Heart left ventricle (tissue), 16 donors: ENCODE data around the gene ZNF256. TPM values are rescaled to one million over a fixed set of nuclear protein-coding genes. Genes with fewer than 3 reads are reported as not detected.

Experiments used
- ATAC-seq, 4 donors: fragments of 200-7000 bp; cut with Tn5 transposase; one replicate each; pipeline ENCODE4 v1.9.1; 2020 to 2022; ENCODE audit warnings: moderate library complexity in 4 of 4, mild to moderate bottlenecking in 3 of 4, moderate number of reproducible peaks in 1 of 4
- DNase-seq, 5 donors: peaks; one replicate each; pipeline ENCODE4 v3.0.0-alpha.2; 2020
- H3K27ac ChIP-seq, 12 donors: fragments of 200-600 bp; sonication (generic) in 4 of 12; one replicate each; pipeline versions ENCODE4 v1.5.0 to v1.8.0; 2016 to 2022; ENCODE audit warnings: mild to moderate bottlenecking in 2 of 12
- H3K27me3 ChIP-seq, 9 donors: fragments of 200-600 bp; sonication (generic) in 2 of 9; one replicate each; pipeline versions ENCODE4 v1.5.1 to v1.8.0; 2016 to 2022; ENCODE audit warnings: mild to moderate bottlenecking in 3 of 9
- H3K36me3 ChIP-seq, 9 donors: fragments of 200-600 bp; sonication (generic) in 2 of 9; one replicate each; pipeline versions ENCODE4 v1.5.0 to v1.8.0; 2018 to 2022; ENCODE audit warnings: mild to moderate bottlenecking in 2 of 9
- H3K4me1 ChIP-seq, 12 donors: fragments of 200-600 bp; sonication (generic) in 4 of 12; one replicate each; pipeline versions ENCODE4 v1.5.0 to v1.8.0; 2016 to 2022; ENCODE audit warnings: mild to moderate bottlenecking in 3 of 12
- H3K4me3 ChIP-seq, 12 donors: fragments of 200-600 bp; sonication (generic) in 4 of 12; one replicate each; pipeline versions ENCODE4 v1.5.0 to v1.8.0; 2017 to 2022; ENCODE audit warnings: mild to moderate bottlenecking in 9 of 12, moderate library complexity in 4 of 12
- H3K9me3 ChIP-seq, 12 donors: fragments of 200-600 bp; sonication (generic) in 4 of 12; one replicate each; pipeline versions ENCODE4 v1.5.0 to v1.8.0; 2016 to 2022; ENCODE audit warnings: mild to moderate bottlenecking in 1 of 12
- CTCF ChIP-seq, 12 donors: fragments of 200-600 bp; sonication (generic) in 4 of 12; IDR thresholded peaks; one replicate each; pipeline versions ENCODE4 v1.5.0 to v1.8.0; 2018 to 2022; ENCODE audit warnings: antibody characterized with exemption in 12 of 12, mild to moderate bottlenecking in 5 of 12
- POLR2A ChIP-seq, 2 donors: fragments of 450-650 bp; IDR thresholded peaks; one replicate each; pipeline ENCODE4 v1.6.1; 2017; ENCODE audit warnings: antibody characterized with exemption in 2 of 2, mild to moderate bottlenecking in 2 of 2, moderate library complexity in 2 of 2
- WGBS, 4 donors: extraction: QIAGEN DNeasy Blood & Tissue Kit in 2 of 4; methylation state at CpG; one replicate each; pipeline versions ENCODE4 v1.1.5 to v1.1.7; 2013 to 2018; 5-methylcytosine and 5-hydroxymethylcytosine counted together
- intact Hi-C, 10 donors: fragments of 100-400 bp; cut with DNase I; formaldehyde crosslinking; loops; one replicate each; pipeline versions ENCODE4 v1.11.1 to v1.14.2; 2022
- long read RNA-seq, 3 donors: library from polyadenylated mRNA; unstranded; transcript quantifications; one replicate each; pipeline ENCODE4 v2.0.0, GENCODE V29; 2020 to 2021
- polyA plus RNA-seq, 2 donors: library from polyadenylated mRNA; stranded (reverse); fragments of 200-250 nt; gene quantifications; one replicate each; pipeline ENCODE4 v1.2.3, GENCODE V29; 2013
- total RNA-seq, 9 donors: library from RNA; depleted of rRNA in 2 of 9; stranded (reverse); fragments of >200 nt in 2 of 9; fragmentation: NEBNext Ultra II Directional in 3 of 9; extraction: Animal tissue kit (Norgen Biotek cat#: 25700) in 3 of 9; gene quantifications; one replicate each; pipeline versions ENCODE4 v1.1.0 to v1.2.4, GENCODE V29; 2016 to 2023
- donor health status: ischemic (EF 13 %, LVEDD 7.1; RV severe dilation, severe dysfunction).
- donor health status: healthy with polysubstance abuse.
- donor health status: DM: no; HTN: yes; CAD: no.
- donor health status: DM: no; HTN: no; CAD: no.
- donor health status: ischemic (EF 25% LVEDD 6.9; RV normal size, moderate dysfunction).
- donor health status: ischemic (EF 25% LVEDD 5.7; RV mildly dilated, moderate dysfunction).
- donor health status: healthy.
- donor health status: DM: yes; HTN: yes; CAD: no.
- donor health status: ischemic (EF 35%, LVEDD 5.7; RV mildly dilated, moderate dysfunction).
- donor health status: nonischemic (EF 11% LVEDD 7.7; RV severe dilation, severe dysfunction).
- donor health status: DM: yes; HTN: yes; CAD: no.
- donor health status: PGD.
- donor health status: ischemic (EF 29% LVEDD 5.4; RV normal size, mild dysfunction).
- donor health status: nonischemic (EF 23%, LVEDD 6.1; RV moderate dilation, normal function).

The ZNF256 gene
- 10 to 100 TPM in 4 of 9 donors, 1 to 10 TPM in 5; 5.1 to 13.4 (median 9.7) TPM for total RNA-seq
- 1 to 10 TPM; 5.6 to 6.0 TPM for polyA plus RNA-seq
- long read RNA-seq, donor 1, transcript ZNF256-201 (3 exons, 2,172 nt), result major isoform, 12 of 21 reads
- long read RNA-seq, donor 1, transcript ZNF256-202 (2 exons, 1,958 nt), result minor isoform, 6 of 21 reads
- long read RNA-seq, donor 1, partial matches to known transcripts, result 1 of 21 reads
- long read RNA-seq, donor 1, other reads (novel, unspliced or antisense), result 2 of 21 reads
- long read RNA-seq, donor 2, transcript ZNF256-201 (3 exons, 2,172 nt), result minor isoform, 33 of 105 reads
- long read RNA-seq, donor 2, transcript ZNF256-202 (2 exons, 1,958 nt), result major isoform, 66 of 105 reads
- long read RNA-seq, donor 2, partial matches to known transcripts, result 4 of 105 reads
- long read RNA-seq, donor 2, other reads (novel, unspliced or antisense), result 2 of 105 reads
- long read RNA-seq, donor 3, transcript ZNF256-201 (3 exons, 2,172 nt), result major isoform, 7 of 11 reads
- long read RNA-seq, donor 3, partial matches to known transcripts, result 0 of 11 reads
- long read RNA-seq, donor 3, other reads (novel, unspliced or antisense), result 0 of 11 reads

GRCh38 chr19:57947419-57948134 is at the start of gene ZNF256:
Gene ZNF256, minus strand, starts transcription at chr19:57947706. Its CDS starts 232 bp downstream, at chr19:57947474.
- DNase-seq (peak; percentile 96 to 98 (median 97)), ATAC-seq (peak; percentile 99)
- H3K36me3 ChIP-seq, result peaks cover 0 to 17% (median 16%) of the 10 kb centered on the region in 9 donors
- no peaks in the 10 kb centered on the region for H3K27me3 ChIP-seq
- H3K4me1 ChIP-seq, result peaks cover 0 to 24% (median 12%) of the 10 kb centered on the region in 12 donors
- peak in 1 of 2 donors; percentile 56 for TF ChIP-seq POLR2A (IDR thresholded peaks at IDR 0.05)
- TF ChIP-seq CTCF (IDR thresholded peaks at IDR 0.05), result peak; percentile 61 to 93 (median 77)
- 5 to 15% (median 7%) methylated on average over 24 to 54 of the region's 54 CpGs for WGBS, 4 donors
- peak within 1 kb of the TSS; percentile 42 to 95 (median 90) for H3K27ac ChIP-seq
- intact Hi-C loops, result loop anchor here in 2 of 10 donors (2.0 to 10.0 kb wide), 2 partner anchors 55 to 207 kb away; partner anchors contain the start of genes ZNF329 (in 1 of the 2) and ZNF606 (in 1 of the 2)
- H3K9me3 ChIP-seq, result peaks cover 0 to 40% (median 9%) of the 10 kb centered on the region in 12 donors
- peak within 1 kb of the TSS; percentile 70 to 100 (median 98) for H3K4me3 ChIP-seq

DNA sequence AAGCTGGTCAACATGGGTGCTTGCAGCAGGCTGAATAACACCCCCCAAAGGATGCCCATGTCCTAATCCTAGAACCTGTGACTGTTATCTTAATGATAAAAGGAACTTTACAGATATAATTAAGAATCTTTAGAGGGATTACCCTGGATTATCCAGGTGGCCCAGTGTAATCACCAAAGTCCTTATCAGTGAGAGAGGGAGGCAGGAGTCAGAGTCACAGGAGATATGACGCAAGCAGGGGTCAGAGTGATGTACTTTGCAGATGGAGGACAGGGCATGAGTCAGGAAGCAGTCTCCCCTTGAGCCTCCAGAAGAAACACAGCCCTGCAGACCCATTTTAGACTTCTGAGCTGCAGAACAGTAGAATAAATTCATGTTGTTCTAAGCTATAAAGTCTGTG is 45.3 kb upstream of the ZNF256 start:
- H3K27me3 ChIP-seq, result no peaks in the 10 kb centered on the region
- no peak overlapping the region for H3K27ac ChIP-seq
- intact Hi-C loops, result no loop called here
- TF ChIP-seq POLR2A (IDR thresholded peaks at IDR 0.05) (no peak), CTCF (IDR thresholded peaks at IDR 0.05) (no peak)
- no peak overlapping the region for H3K4me3 ChIP-seq
- H3K36me3 ChIP-seq, result peaks cover 9 to 100% (median 53%) of the 10 kb centered on the region in 9 donors
- H3K4me1 ChIP-seq, result no peaks in the 10 kb centered on the region
- no peak for ATAC-seq
- WGBS, 4 donors, result 0 to 95% (median 89%) methylated on average over 1 of the region's 1 CpG
- H3K9me3 ChIP-seq, result peaks cover 0 to 100% (median 60%) of the 10 kb centered on the region in 12 donors
- DNase-seq, result no peak

DNA sequence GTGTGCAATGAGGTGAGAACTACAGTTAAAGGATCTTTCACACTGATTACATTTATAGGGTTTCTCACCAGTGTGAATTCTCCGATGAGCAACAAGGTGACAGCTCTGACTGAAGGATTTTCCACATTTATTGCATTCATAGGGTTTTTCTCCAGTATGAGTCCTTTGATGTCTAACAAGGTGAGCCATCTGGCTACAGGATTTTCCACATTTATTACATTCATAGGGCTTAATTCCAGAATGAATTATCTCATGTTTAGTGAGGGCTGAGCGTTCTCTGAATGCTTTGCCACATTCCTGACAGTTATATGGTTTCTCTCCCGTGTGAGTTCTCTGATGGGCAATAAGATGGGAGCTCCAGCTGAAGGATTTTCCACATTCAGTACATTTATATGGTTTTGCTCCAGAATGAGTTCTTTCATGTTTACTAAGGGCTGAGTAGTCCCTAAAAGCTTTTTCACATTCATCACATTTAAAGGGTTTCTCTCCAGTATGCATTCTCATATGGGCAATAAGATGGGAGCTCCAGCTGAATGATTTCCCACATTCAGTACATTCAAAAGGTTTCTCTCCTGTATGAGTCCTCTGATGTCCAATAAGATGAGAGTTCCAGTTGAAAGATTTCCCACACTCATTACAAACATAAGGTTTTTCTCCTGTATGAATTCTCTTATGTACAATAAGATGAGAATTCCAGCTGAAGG is 31.2 kb upstream of the ZNF256 start:
- TF ChIP-seq CTCF (IDR thresholded peaks at IDR 0.05), result no peak
- no peak for TF ChIP-seq POLR2A (IDR thresholded peaks at IDR 0.05)
- H3K36me3 ChIP-seq, result peaks cover 33 to 100% (median 55%) of the 10 kb centered on the region in 9 donors
- no peak overlapping the region for H3K4me3 ChIP-seq
- DNase-seq, result no peak
- peaks cover 17 to 100% (median 100%) of the 10 kb centered on the region in 12 donors for H3K9me3 ChIP-seq
- ATAC-seq, result no peak
- 96 to 100% (median 98%) methylated on average over 3 of the region's 3 CpGs for WGBS, 4 donors
- H3K4me1 ChIP-seq, result no peaks in the 10 kb centered on the region
- intact Hi-C loops, result loop anchor here in 2 of 10 donors (5.0 to 10.0 kb wide), 3 partner anchors 146 to 224 kb away; no protein-coding TSS in a partner anchor
- no peaks in the 10 kb centered on the region for H3K27me3 ChIP-seq
- H3K27ac ChIP-seq, result no peak overlapping the region
